ENCODE results near the gene NPAS3. TPM values are rescaled to one million over a fixed set of nuclear protein-coding genes. Genes with fewer than 3 reads are reported as not detected.

Gene NPAS3
- total and polyA plus RNA-seq, 2 of the 13 experiments (the other 11 are each of a cell fraction or from before 2014, with no cell fraction given): not detected

DNA sequence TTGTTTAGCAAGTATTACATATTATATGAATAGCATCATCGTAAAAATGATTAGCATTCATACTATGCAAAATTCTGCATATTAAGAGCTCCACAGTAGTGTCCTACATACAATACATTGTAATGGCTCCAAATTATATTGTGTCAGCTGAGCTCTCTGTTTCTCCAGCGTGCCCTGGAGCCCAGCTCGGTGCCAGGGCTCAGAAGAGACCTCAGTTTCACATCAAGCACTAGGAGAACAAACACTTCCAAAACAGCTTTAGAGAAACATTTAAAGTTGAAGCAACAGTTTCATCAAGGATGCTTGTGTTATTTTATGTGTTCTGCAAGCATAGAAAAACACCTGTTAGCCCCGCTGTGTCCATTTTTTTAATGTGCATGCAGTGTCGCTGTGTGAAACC is 555.3 kb downstream of the NPAS3 start:
- intact Hi-C loops (cut with micrococcal nuclease; ENCODE audit: unreplicated experiment) (no loop called here), in situ Hi-C loops (cut with HindIII; ENCODE audit: extremely low pct_ligation_motif_present, low pct_unique_long_range_greater_than_20kb) (no loop called here)
- FAIRE-seq (no peak), ATAC-seq (no peak), DNase-seq (ENCODE audit: low spot score) (no peak)
- H3K36me3 ChIP-seq (replicated peaks in 1 of 2; ENCODE audit: control insufficient read depth in 1 of 2, insufficient read depth in 2 of 2, low read length in 2 of 2): no peaks in the 10 kb centered on the region
- H3K4me2 ChIP-seq (ENCODE audit: low read depth, low read length): no peak overlapping the region
- H3K27ac ChIP-seq (ENCODE audit: extremely low read length, insufficient read depth, low read length): no peak overlapping the region
- H2AFZ ChIP-seq (ENCODE audit: low read length): no peak overlapping the region
- H4K20me1 ChIP-seq (ENCODE audit: insufficient read depth, low read length): no peaks in the 10 kb centered on the region
- no peaks in the 10 kb centered on the region for H3K79me2 ChIP-seq (ENCODE audit: insufficient read depth, low read length)
- H3K27me3 ChIP-seq (ENCODE audit: control insufficient read depth in 1 of 2, insufficient read depth in 2 of 2, low read length in 2 of 2): no peaks in the 10 kb centered on the region
- no peak for TF ChIP-seq CENPT (CRISPR knock-in tag; IDR thresholded peaks at IDR 0.05; ENCODE audit: low read depth)
- TF ChIP-seq ZNF251 (CRISPR knock-in tag; IDR thresholded peaks at IDR 0.05): no peak
- no peak for TF ChIP-seq MXD4 (CRISPR knock-in tag; IDR thresholded peaks at IDR 0.05)
- no peak for TF ChIP-seq FIP1L1 (IDR thresholded peaks at IDR 0.05; ENCODE audit: borderline replicate concordance, insufficient read depth, low read depth, low read length)
- TF ChIP-seq ZNF20 (CRISPR knock-in tag; IDR thresholded peaks at IDR 0.05): no peak
- TF ChIP-seq, protein P1, sequence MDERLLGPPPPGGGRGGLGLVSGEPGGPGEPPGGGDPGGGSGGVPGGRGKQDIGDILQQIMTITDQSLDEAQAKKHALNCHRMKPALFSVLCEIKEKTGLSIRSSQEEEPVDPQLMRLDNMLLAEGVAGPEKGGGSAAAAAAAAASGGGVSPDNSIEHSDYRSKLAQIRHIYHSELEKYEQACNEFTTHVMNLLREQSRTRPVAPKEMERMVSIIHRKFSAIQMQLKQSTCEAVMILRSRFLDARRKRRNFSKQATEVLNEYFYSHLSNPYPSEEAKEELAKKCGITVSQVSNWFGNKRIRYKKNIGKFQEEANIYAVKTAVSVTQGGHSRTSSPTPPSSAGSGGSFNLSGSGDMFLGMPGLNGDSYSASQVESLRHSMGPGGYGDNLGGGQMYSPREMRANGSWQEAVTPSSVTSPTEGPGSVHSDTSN (CRISPR knock-in tag; IDR thresholded peaks at IDR 0.05): no peak
- no peak for TF ChIP-seq ZBTB3 (CRISPR knock-in tag; IDR thresholded peaks at IDR 0.05; ENCODE audit: borderline replicate concordance, low read depth)
- TF ChIP-seq PPARG (CRISPR knock-in tag; conservative IDR thresholded peaks at IDR 0.05): no peak
- no peak for TF ChIP-seq TBX3 (IDR thresholded peaks at IDR 0.05; ENCODE audit: borderline replicate concordance)
- TF ChIP-seq SMAD9 (CRISPR knock-in tag; IDR thresholded peaks at IDR 0.05): no peak
- POLR2A ChIA-PET: no interaction called here
- WGBS (ENCODE audit: low lambda C conversion rate): 19% methylated on average over 5 of the region's 5 CpGs
- CTCF ChIA-PET (ENCODE audit: low intra/inter-chr PET ratio, low total read pairs): no interaction called here
- H3K9ac ChIP-seq (ENCODE audit: insufficient read depth, low read depth, low read length): no peak overlapping the region
- BruUV-seq (replicated peaks): no TSS peak
- no peaks in the 10 kb centered on the region for H3K4me1 ChIP-seq (ENCODE audit: insufficient read depth, low read length)
- no peaks in the 10 kb centered on the region; the same call in 1 of the 2 replicates for H3K9me3 ChIP-seq (ENCODE audit: low read length)
- no peak overlapping the region for H3K4me3 ChIP-seq (replicated peaks in 1 of 3; ENCODE audit: insufficient read depth in 1 of 3, low read depth in 2 of 3, low read length in 3 of 3)

All from HepG2 (cell line).